Midbrain (tissue), 1 donor: ENCODE data around the gene KLHDC4.
"Not testable (repeated sequence)": the region's sequence is repeated elsewhere in the genome, so short reads cannot be mapped to it uniquely, and the experiment has no call there.

ENCODE experiments used
- DNase-seq: peaks from one replicate; lab custom pipeline; 2025; lab: John Stamatoyannopoulos, UW

The KLHDC4 gene

DNA sequence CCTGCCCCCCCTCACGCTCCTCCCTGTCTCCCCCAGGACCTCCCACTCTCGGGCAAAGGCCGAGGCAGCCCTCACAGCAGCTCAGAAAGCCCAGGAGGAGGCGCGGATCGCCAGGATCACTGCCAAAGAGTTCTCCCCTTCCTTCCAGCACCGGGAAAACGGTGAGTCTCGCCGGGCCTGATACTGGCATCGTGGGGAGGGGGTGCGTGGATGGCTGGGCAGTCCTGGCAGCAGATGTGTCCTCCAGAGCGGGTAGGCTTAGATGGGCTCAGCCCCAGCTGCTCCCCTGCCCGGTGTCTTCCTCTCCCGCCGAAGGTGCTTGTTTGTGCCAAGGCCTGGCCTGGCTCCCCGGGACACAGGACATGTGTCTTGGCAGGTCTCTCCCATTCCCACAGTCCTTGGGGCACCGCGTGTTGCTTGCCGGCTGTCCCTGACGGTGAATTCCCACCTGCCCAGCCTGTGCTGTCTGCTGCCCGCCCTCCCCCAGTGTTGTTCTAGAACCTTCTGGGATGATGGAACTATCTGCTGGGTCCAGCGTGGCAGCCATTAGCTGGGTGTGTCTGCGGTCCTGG lies 81.6 kb downstream of the KLHDC4 start:
- DNase-seq = no peak

DNA sequence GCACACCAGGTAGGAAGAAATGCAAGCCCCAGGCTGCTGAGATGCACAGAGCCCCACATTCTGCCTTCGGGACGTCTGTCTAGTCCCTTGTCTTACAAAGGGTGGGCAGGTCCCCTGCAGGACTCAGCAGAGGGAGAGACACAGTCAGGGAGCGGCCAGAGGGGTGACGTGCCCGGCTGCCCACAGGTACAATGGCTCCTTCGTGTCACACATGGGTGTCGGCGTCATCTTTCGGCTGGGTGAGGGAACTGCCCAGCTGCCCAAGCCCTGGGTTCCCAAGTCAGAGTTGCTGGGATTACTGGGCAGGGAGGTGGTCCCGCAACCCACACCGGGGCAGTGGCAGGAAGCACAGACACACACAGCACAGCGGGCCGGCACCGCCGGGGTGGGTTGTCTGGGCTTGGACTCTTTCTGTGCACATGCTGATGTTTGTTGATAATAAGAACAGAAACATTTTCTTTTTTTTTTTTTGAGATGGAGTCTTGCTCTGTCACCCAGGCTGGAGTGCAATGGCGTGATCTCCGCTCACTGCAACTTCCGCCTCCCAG lies 82.9 kb downstream of the KLHDC4 start:
- DNase-seq = no peak

GRCh38 chr16:87681981-87682570 lies 83.7 kb downstream of the KLHDC4 start:
- DNase-seq = no peak

DNA sequence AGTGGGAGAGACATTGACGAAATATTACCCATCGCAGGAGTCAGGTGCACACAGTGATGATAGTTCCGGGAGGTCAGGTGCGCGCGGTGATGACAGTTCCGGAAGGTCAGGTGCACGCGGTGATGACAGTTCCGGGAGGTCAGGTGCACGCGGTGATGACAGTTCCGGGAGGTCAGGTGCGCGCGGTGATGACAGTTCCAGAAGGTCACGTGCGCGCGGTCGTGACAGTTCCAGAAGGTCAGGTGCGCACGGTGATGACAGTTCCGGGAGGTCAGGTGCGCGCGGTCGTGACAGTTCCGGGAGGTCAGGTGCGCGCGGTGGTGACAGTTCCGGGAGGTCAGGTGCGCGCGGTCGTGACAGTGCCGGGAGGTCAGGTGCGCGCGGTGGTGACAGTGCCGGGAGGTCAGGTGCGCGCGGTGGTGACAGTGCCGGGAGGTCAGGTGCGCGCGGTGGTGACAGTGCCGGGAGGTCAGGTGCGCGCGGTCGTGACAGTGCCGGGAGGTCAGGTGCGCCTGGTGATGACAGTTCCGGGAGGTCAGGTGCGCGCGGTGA lies 84.7 kb downstream of the KLHDC4 start:
- not testable (repeated sequence) for DNase-seq

GRCh38 chr16:87680272-87680644 lies 85.5 kb downstream of the KLHDC4 start:
- DNase-seq = no peak

GRCh38 chr16:87679593-87680271 lies 86.1 kb downstream of the KLHDC4 start:
- DNase-seq = no peak

DNA sequence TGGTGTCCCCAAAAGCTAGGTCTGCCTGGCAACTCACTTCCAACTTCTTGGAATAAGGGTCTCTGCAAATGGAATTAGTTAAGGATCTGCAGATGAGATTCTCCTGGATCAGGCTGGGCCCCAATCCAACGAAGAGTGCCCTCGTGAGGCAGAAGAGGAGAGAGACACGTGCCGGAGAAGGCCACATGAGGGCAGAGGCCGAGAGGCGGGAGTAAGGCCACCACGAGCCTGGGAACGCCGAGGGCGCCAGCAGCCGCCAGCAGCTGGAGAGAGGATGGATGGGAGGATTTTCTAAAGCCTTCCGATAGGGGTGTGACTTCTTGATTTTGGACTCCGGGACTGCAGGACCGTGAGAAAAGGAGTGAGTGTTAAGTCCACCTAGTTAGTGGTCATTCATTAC lies 87.2 kb downstream of the KLHDC4 start:
- DNase-seq = no peak

- no peak for DNase-seq
These were observed 88.0 kb downstream of the KLHDC4 start for GRCh38 chr16:87677830-87678229.

GRCh38 chr16:87675111-87675719 lies 90.6 kb downstream of the KLHDC4 start:
- no peak for DNase-seq

DNA sequence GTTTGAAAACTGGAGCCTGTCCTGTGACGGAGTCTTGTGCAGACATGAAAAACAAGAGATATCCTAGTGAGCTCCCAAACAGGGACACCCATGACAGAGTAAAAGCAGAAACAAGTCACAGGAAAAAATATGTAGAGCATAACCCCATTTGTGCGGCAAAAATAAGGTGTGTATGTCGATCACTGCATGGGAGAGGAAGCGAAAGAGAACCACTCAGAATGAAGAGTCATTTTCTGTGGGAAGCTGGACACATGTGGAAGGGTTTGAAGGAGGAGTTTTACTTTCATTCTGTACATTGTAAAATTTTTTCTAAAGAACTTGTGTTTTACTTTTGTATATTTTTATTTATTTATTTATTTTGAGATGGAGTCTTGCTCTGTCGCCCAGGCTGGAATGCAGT lies 91.4 kb downstream of the KLHDC4 start:
- no peak for DNase-seq

GRCh38 chr16:87671715-87672270 lies 94.0 kb downstream of the KLHDC4 start:
- DNase-seq = no peak

GRCh38 chr16:87671221-87671620 lies 94.6 kb downstream of the KLHDC4 start:
- DNase-seq = no peak

GRCh38 chr16:87669672-87670071 lies 96.1 kb downstream of the KLHDC4 start:
- no peak for DNase-seq

- DNase-seq = no peak
These were observed 97.8 kb downstream of the KLHDC4 start for GRCh38 chr16:87667946-87668345.

DNA sequence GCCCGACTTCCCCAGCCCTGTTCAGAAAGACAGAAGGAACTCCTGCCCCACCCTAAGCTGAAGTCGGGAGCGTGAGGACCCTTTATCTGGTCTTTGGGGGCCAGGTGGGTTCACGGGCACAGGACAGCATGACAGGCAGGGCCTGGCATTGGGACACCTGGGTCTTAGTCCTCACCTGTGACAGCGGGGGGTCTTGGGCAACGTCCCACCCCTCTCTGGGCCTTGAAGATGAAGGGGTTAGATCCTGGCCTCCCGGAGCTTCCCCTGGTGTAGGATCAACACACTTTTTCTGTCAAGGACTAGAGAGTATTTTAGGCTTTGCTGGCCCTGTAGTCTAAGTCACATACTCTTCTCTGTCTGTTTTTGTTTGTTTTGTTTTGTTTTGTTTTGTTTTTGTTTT lies 98.3 kb downstream of the KLHDC4 start:
- DNase-seq = no peak

DNA sequence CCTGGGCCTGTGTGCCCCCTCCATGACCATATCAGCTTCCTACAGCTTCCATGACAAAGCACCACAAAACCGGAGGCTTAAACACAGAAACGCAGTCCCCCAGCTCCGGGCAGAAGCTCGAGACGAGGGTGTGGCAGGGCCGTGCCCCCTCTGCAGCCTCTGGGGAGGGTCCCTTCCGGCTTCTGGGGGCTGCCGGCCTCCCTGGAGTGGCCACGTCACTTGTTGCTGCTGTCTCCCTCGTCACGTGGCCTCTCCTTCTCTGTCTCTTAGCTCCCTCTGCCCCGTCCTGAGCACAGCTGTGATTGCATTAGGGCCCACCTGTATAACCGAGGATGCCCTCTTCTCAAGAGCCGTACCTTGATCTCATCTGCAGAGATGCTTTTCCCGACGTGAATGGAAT lies 98.9 kb downstream of the KLHDC4 start:
- no peak for DNase-seq

DNA sequence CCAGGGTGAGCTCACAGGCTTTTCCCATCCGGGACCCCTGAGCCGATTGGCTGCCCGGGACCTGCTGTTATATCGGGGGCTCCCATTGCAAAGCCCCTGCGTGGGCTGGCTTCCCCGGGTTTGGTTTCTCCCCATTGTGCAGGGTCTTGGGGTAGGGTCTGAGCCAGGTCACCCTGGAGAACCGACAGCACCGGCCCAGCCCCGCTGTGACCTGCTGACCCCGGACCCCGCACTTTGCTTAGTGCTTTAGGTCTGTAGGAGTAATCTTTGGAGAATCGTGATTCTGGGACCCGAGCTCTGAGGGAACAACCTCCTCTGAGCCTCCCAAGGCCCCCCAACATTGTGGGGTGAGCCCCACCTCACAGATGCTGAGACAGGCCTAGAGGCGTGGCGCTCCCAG lies 100.6 kb downstream of the KLHDC4 start:
- no peak for DNase-seq

GRCh38 chr16:87664792-87665191 lies 101.0 kb downstream of the KLHDC4 start:
- no peak for DNase-seq

- no peak for DNase-seq
These were observed 103.3 kb downstream of the KLHDC4 start for GRCh38 chr16:87662254-87663204.

- DNase-seq = no peak
These were observed 104.2 kb downstream of the KLHDC4 start for GRCh38 chr16:87661561-87661960.

- DNase-seq = no peak
These were observed 107.1 kb downstream of the KLHDC4 start for GRCh38 chr16:87658564-87659225.
